Spleen (tissue), 7 donors: Measurements from ENCODE around the gene ERICH6.

ENCODE experiments used
- CTCF ChIP-seq, 11 experiments: fragments of 200-600 bp in 7 of 11; fragments of 450-650 bp in 4 of 11; sonication (generic) in 4 of 11; IDR thresholded peaks in 8 of 11; conservative IDR thresholded peaks in 3 of 11; 1 replicate in 7 of 11; 2 replicates in 4 of 11; pipeline versions ENCODE4 v1.4.0 to v1.8.0; 2016 to 2021; ENCODE audit warnings: antibody characterized with exemption in 11 of 11, inconsistent platforms in 4 of 11, mild to moderate bottlenecking in 1 of 11
- POLR2A ChIP-seq, 3 donors: fragments of 450-650 bp; IDR thresholded peaks; one replicate each; pipeline ENCODE4 v1.5.1; 2017; ENCODE audit warnings: antibody characterized with exemption in 3 of 3, mild to moderate bottlenecking in 1 of 3
- POLR2AphosphoS5 ChIP-seq, 3 donors: sonication (generic); formaldehyde crosslinking; IDR thresholded peaks; one replicate each; pipeline ENCODE4 v1.5.1; 2017; ENCODE audit warnings: antibody characterized with exemption in 3 of 3
- donor health status: DM: no; HTN: no; CAD: no; lungs with moderate emphysema.
- donor health status: DM: no; HTN: no; CAD: no.
- donor health status: DM: no; HTN: no; CAD: no.

- TF ChIP-seq POLR2A (IDR thresholded peaks at IDR 0.05) (no peak), CTCF (IDR thresholded peaks at IDR 0.05 in 8 of 11, conservative IDR thresholded peaks at IDR 0.05 in 3 of 11) (no peak), POLR2AphosphoS5 (IDR thresholded peaks at IDR 0.05) (no peak)
Observed at GRCh38 chr3:150635076-150635475, 68.6 kb downstream of the ERICH6 start.
